Cardiac muscle cell (in vitro differentiated cells and primary cell): ENCODE measurements around the gene ULK1. TPM values are rescaled to one million over a fixed set of nuclear protein-coding genes. Genes with fewer than 3 reads are reported as not detected.

Source experiments
- DNase-seq, 2 donors: peaks; one replicate each; pipeline versions ENCODE4 v3.0.0 to v3.0.0-alpha.2; 2010 to 2017; ENCODE audit warnings: low read depth in 1 of 2, low spot score in 1 of 2
- H3K27ac ChIP-seq: fragments of 200-600 bp; sonication (generic); 2 replicates; pipeline ENCODE4 v1.5.1; 2016
- H3K27me3 ChIP-seq: fragments of 200-600 bp; sonication (generic); 2 replicates; pipeline ENCODE4 v1.6.0; 2016; ENCODE audit warnings: control low read depth
- H3K36me3 ChIP-seq: fragments of 200-600 bp; sonication (generic); 2 replicates; pipeline ENCODE4 v1.5.1; 2016; ENCODE audit warnings: control low read depth
- H3K4me1 ChIP-seq: fragments of 200-600 bp; sonication (generic); 2 replicates; pipeline ENCODE4 v1.8.1; 2017; ENCODE audit warnings: low read depth, mild to moderate bottlenecking, mixed run types
- H3K4me3 ChIP-seq: fragments of 200-600 bp; sonication (generic); 2 replicates; pipeline ENCODE4 v1.5.1; 2016; ENCODE audit warnings: mild to moderate bottlenecking
- H3K9me3 ChIP-seq: fragments of 200-600 bp; sonication (generic); 2 replicates; pipeline ENCODE4 v1.5.1; 2017; ENCODE audit warnings: low read depth, mild to moderate bottlenecking, control low read depth
- polyA plus RNA-seq: library from polyadenylated mRNA; unstranded; fragments of >200 nt; fragmentation: Nextera tagmentation; extraction: Ambion mirVana; gene quantifications from 2 replicates; pipeline ENCODE4 v1.2.1, GENCODE V29; 2016
- total RNA-seq: library from RNA; depleted of rRNA; stranded (reverse); fragments of >200 nt; gene quantifications from 2 replicates; pipeline ENCODE4 v1.2.3, GENCODE V29; 2016
- TF ChIP-seq, protein P1 (sequence below): IDR thresholded peaks from 2 replicates; pipeline ENCODE4 v1.5.1; 2012; ENCODE audit warnings: low read depth, mild to moderate bottlenecking, low read length

The ULK1 gene
- total and polyA plus RNA-seq, 2 experiments from 2014 or later, result 14.2 to 27.6 TPM

DNA sequence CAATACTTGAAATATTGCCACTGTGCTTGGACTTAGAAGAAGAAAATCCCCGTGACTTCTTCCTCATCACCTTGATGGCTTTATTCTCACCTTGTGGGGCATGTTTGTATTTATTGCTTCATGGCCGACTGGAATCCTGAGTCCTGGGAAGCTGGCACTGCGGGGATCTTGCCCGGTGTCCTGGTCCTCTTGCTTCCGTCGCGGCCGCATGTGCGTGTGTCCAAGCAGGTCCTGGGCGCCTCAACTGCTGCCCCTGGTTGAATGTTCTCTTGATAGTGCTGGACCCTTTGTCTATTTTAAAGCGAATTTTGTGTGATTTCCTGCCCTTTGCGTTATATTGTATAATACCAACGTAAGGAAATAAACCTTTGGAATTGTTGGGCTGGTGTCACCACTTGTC is 28.4 kb downstream of the ULK1 start:
- Histone ChIP-seq H3K4me1 (no peaks in the 10 kb centered on the region), H3K9me3 (no peaks in the 10 kb centered on the region), H3K36me3 (peaks cover 5% of the 10 kb centered on the region), H3K4me3 (no peak overlapping the region), H3K27me3 (no peaks in the 10 kb centered on the region), H3K27ac (no peak overlapping the region)
- TF ChIP-seq, protein P1, sequence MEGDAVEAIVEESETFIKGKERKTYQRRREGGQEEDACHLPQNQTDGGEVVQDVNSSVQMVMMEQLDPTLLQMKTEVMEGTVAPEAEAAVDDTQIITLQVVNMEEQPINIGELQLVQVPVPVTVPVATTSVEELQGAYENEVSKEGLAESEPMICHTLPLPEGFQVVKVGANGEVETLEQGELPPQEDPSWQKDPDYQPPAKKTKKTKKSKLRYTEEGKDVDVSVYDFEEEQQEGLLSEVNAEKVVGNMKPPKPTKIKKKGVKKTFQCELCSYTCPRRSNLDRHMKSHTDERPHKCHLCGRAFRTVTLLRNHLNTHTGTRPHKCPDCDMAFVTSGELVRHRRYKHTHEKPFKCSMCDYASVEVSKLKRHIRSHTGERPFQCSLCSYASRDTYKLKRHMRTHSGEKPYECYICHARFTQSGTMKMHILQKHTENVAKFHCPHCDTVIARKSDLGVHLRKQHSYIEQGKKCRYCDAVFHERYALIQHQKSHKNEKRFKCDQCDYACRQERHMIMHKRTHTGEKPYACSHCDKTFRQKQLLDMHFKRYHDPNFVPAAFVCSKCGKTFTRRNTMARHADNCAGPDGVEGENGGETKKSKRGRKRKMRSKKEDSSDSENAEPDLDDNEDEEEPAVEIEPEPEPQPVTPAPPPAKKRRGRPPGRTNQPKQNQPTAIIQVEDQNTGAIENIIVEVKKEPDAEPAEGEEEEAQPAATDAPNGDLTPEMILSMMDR, result no peak
- DNase-seq, result no peak

- no peak for DNase-seq
- no peak overlapping the region for H3K4me3 ChIP-seq
Measured at GRCh38 chr12:131923260-131923659, 28.8 kb downstream of the ULK1 start.

DNA sequence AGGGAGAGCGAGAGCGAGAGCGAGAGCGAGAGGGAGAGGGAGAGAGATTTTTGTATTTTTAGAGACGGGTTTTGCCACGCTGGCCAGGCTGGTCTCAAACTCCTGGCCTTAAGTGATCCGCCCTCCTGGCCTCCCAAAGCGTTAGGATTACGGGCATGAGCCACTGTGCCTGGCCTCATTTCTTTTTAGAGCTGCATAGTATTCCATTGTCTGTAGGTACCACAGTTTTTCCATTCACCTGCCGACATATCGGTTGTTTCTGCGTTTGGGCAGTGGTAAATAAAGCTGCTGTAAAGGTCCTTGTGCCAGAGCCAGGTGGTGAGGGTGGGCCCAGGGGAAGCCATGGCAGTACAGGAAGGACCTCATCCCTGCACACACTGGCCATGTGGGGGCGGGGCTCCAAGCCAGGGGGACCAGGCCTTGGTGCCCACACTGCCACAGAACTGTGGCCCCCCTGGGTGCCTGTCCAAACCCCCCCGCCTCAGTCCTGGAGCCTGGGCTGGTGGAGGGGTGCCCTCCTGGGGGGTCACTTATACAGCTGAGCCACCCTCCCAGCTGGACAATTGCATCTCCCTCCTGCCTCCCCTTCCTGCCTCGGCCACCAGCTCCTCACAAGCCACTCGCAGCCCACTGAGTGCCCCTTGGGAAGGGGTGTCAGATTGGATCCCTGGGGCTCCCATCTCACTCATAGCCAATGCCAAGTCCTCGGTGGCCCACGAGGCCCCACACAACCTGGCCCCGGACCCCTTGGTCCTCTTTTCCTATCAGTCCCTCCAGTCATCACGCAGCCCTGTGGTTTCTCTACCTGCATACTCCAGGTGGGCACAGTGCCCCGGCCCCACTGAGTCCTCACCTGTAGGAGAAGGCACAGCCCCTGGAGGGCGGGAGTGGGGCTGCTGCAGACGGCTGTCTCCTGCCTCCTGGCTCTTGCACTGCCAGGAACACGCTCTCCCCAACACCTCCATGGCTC is 33.0 kb downstream of the ULK1 start:
- no peak for DNase-seq
- TF ChIP-seq, protein P1, result no peak
- no peaks in the 10 kb centered on the region for H3K4me1 ChIP-seq
- H3K9me3 ChIP-seq, result no peaks in the 10 kb centered on the region
- H3K27ac ChIP-seq, result no peak overlapping the region
- peaks cover 2% of the 10 kb centered on the region for H3K36me3 ChIP-seq
- H3K4me3 ChIP-seq, result no peak overlapping the region
- no peaks in the 10 kb centered on the region for H3K27me3 ChIP-seq

More at GRCh38 chr12:131923260-131923659, 28.8 kb downstream of the ULK1 start:
- TF ChIP-seq, protein P1, result no peak
- Histone ChIP-seq H3K27me3 (no peaks in the 10 kb centered on the region), H3K4me1 (no peaks in the 10 kb centered on the region), H3K27ac (no peak overlapping the region), H3K36me3 (peaks cover 5% of the 10 kb centered on the region), H3K9me3 (no peaks in the 10 kb centered on the region)

GRCh38 chr12:131928080-131928710 is 33.8 kb downstream of the ULK1 start:
- DNase-seq, result peak; percentile 9 to 43
- peak overlapping the region; percentile 88 for H3K4me3 ChIP-seq
- TF ChIP-seq, protein P1, result no peak
- H3K36me3 ChIP-seq, result peaks cover 4% of the 10 kb centered on the region
- no peaks in the 10 kb centered on the region for H3K27me3 ChIP-seq
- H3K4me1 ChIP-seq, result no peaks in the 10 kb centered on the region
- H3K9me3 ChIP-seq, result no peaks in the 10 kb centered on the region
- no peak overlapping the region for H3K27ac ChIP-seq

- Histone ChIP-seq H3K4me1 (no peaks in the 10 kb centered on the region), H3K27ac (no peak within 1 kb of the TSS), H3K4me3 (peak within 1 kb of the TSS; percentile 88), H3K9me3 (no peaks in the 10 kb centered on the region), H3K36me3 (peaks cover 8% of the 10 kb centered on the region), H3K27me3 (no peaks in the 10 kb centered on the region)
- TF ChIP-seq, protein P1, result no peak
- DNase-seq, result peak; percentile 96
Measured at GRCh38 chr12:131928711-131929580, 34.5 kb downstream of the ULK1 start, which contains the start of gene PUS1. PUS1 (plus strand) TSS chr12:131929276; CDS start chr12:131929723, 447 bp downstream.
